Inflammatory macrophage treated with lipopolysaccharide for 1 hour (primary cell): ENCODE results near the gene RIPPLY3.
"Not testable (repeated sequence)": the region's sequence is repeated elsewhere in the genome, so short reads cannot be mapped to it uniquely, and the experiment has no call there.

Experiments
- DNase-seq, 2 donors: peaks; one replicate each; pipeline ENCODE4 v3.0.0-alpha.2; 2020 to 2022

RIPPLY3 gene

GRCh38 chr21:36981977-36982700 is 24.4 kb upstream of the RIPPLY3 start:
- DNase-seq: no peak

GRCh38 chr21:36985751-36986594 is 20.5 kb upstream of the RIPPLY3 start:
- DNase-seq: no peak

- DNase-seq: no peak
Observed at GRCh38 chr21:36987845-36988244, 18.7 kb upstream of the RIPPLY3 start.

GRCh38 chr21:36988536-36988935 is 18.0 kb upstream of the RIPPLY3 start:
- no peak for DNase-seq

- not testable (repeated sequence) for DNase-seq
Observed at GRCh38 chr21:36989199-36989698, 17.3 kb upstream of the RIPPLY3 start.

GRCh38 chr21:36989699-36990507 is 16.6 kb upstream of the RIPPLY3 start:
- DNase-seq: peak; percentile 90 to 92

- no peak for DNase-seq
Observed at GRCh38 chr21:36990508-36991205, 15.8 kb upstream of the RIPPLY3 start.

- no peak for DNase-seq
Observed at GRCh38 chr21:36992671-36993070, 13.8 kb upstream of the RIPPLY3 start.

- DNase-seq: no peak
Observed at GRCh38 chr21:36994501-36995158, 11.9 kb upstream of the RIPPLY3 start.

GRCh38 chr21:36995285-36995684 is 11.2 kb upstream of the RIPPLY3 start:
- not testable (repeated sequence) for DNase-seq

- no peak for DNase-seq
Observed at GRCh38 chr21:36999131-36999898, 7.2 kb upstream of the RIPPLY3 start.

GRCh38 chr21:37000381-37000780 is 6.1 kb upstream of the RIPPLY3 start:
- no peak for DNase-seq

GRCh38 chr21:37001441-37001840 is 5.1 kb upstream of the RIPPLY3 start:
- no peak for DNase-seq

- not testable (repeated sequence) for DNase-seq
Observed at GRCh38 chr21:37002851-37003250, 3.7 kb upstream of the RIPPLY3 start.

- DNase-seq: not testable (repeated sequence)
Observed at GRCh38 chr21:37003917-37004316, 2.6 kb upstream of the RIPPLY3 start.

GRCh38 chr21:37005548-37006485 is 685 bp upstream of the RIPPLY3 start:
- DNase-seq: no peak

- no peak for DNase-seq
Observed at GRCh38 chr21:37008724-37009123, 2.2 kb downstream of the RIPPLY3 start.

GRCh38 chr21:37009740-37010341 is 3.3 kb downstream of the RIPPLY3 start:
- DNase-seq: peak; percentile 66 to 83

- no peak for DNase-seq
Observed at GRCh38 chr21:37017951-37018679, 11.6 kb downstream of the RIPPLY3 start.
